Natural killer cell (primary cell): ENCODE data around the gene PROM1. TPM values are rescaled to one million over a fixed set of nuclear protein-coding genes. Genes with fewer than 3 reads are reported as not detected.

Experiments
- ATAC-seq, 3 donors: fragments of 150-1000 bp in 2 of 3; fragments of 200-7000 bp in 1 of 3; cut with Tn5 transposase; 1 replicate in 1 of 3; 2 replicates in 2 of 3; pipeline ENCODE4 v1.10.0; 2021; ENCODE audit warnings: mild to moderate bottlenecking in 2 of 3, moderate library complexity in 2 of 3
- DNase-seq, 2 donors: peaks; one replicate each; pipeline versions ENCODE4 v3.0.0 to v3.0.0-alpha.2; 2013 to 2021; ENCODE audit warnings: mixed read lengths in 1 of 2
- H3K27ac ChIP-seq: one replicate; pipeline ENCODE4 v1.5.1; 2013; ENCODE audit warnings: mild to moderate bottlenecking, low read length
- H3K27me3 ChIP-seq: one replicate; pipeline ENCODE4 v1.6.1; 2013; ENCODE audit warnings: low read length; ENCODE audit not compliant: control insufficient read depth, insufficient read depth
- H3K36me3 ChIP-seq: one replicate; pipeline ENCODE4 v1.6.1; 2013; ENCODE audit warnings: low read length; ENCODE audit not compliant: control insufficient read depth, insufficient read depth
- H3K4me1 ChIP-seq: one replicate; pipeline ENCODE4 v1.6.1; 2013; ENCODE audit warnings: low read length; ENCODE audit not compliant: control insufficient read depth, insufficient read depth
- H3K4me3 ChIP-seq: one replicate; pipeline ENCODE4 v1.5.1; 2013; ENCODE audit warnings: low read length
- H3K9me3 ChIP-seq: one replicate; pipeline ENCODE4 v1.6.1; 2013; ENCODE audit warnings: low read length; ENCODE audit not compliant: control insufficient read depth, insufficient read depth
- H3K27ac Mint-ChIP-seq, 2 donors: one replicate each; pipeline ENCODE4 v1.8.0; 2022; ENCODE audit warnings: mild to moderate bottlenecking in 2 of 2, mixed read lengths in 2 of 2, moderate library complexity in 1 of 2
- H3K27me3 Mint-ChIP-seq, 2 donors: one replicate each; pipeline ENCODE4 v1.8.0; 2022; ENCODE audit warnings: low read depth in 2 of 2, mixed read lengths in 2 of 2
- H3K36me3 Mint-ChIP-seq: one replicate; pipeline ENCODE4 v1.8.0; 2022; ENCODE audit warnings: mixed read lengths
- H3K4me1 Mint-ChIP-seq, 2 donors: one replicate each; pipeline ENCODE4 v1.8.0; 2022; ENCODE audit warnings: mixed read lengths in 2 of 2
- H3K4me3 Mint-ChIP-seq: one replicate; pipeline ENCODE4 v1.8.0; 2022; ENCODE audit warnings: mild to moderate bottlenecking, moderate library complexity, mixed read lengths
- H3K9me3 Mint-ChIP-seq, 2 donors: one replicate each; pipeline ENCODE4 v1.8.0; 2022; ENCODE audit warnings: mixed read lengths in 2 of 2
- WGBS: methylation state at CpG from one replicate; pipeline ENCODE4 v1.1.7; 2013; ENCODE audit warnings: missing lambda C conversion rate; ENCODE audit not compliant: insufficient coverage; 5-methylcytosine and 5-hydroxymethylcytosine counted together
- intact Hi-C: fragments of 100-400 bp; cut with micrococcal nuclease; formaldehyde crosslinking; loops from one replicate; pipeline ENCODE4 v1.14.2; 2022
- total RNA-seq, 4 donors: library from RNA; stranded (reverse); fragments of 120-200 nt in 1 of 4; gene quantifications; one replicate each; pipeline versions ENCODE4 v1.2.3 to v1.2.4, GENCODE V29; 2013 to 2022
- TF ChIP-seq, protein P1 (sequence below): fragments of 200-600 bp; IDR thresholded peaks from one replicate; pipeline ENCODE4 v1.8.0; 2022; ENCODE audit warnings: antibody characterized with exemption

The PROM1 gene
- total RNA-seq, 3 donors from 2014 or later (not counting 1 experiment from before 2014, with no cell fraction given), result not detected

DNA sequence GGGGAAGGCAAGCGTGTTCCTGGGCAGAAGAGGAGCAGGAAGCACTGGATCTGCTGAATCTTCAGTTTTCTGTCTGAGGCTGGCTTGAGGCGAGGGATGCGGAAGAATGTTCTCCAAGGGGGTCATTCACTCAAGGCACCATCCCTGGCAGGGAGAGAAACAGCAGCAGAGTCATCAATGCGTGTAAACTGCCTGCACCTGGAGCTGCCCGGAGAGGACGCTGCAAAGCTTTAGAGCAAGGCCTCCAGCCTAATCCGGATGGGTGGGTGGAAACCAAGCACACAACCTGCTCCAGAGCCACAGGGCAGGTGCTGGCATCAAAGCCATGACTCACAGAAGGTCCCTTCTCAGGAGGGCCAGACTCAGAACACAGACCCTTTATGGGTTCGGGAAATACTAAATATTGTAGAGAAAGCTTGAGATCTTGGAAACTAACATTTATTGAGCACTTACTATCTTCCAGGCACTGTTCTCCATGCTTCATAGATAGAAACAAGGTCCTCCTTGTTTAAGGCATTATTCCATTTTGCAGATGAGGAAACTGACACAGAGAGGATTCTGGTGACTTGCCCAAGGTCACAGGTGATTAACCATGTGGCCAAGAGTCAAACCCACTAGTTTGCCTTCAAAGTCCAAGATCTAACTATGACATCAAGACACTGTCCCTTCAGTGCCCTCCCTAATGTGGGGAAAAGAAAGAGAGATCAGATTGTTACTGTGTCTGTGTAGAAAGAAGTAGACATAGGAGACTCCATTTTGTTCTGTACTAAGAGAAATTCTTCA, 7.7 kb downstream of the PROM1 start:
- Mint-ChIP-seq H3K27me3 (peaks cover 29 to 58% of the 10 kb centered on the region in 2 donors), H3K27ac (no peak overlapping the region), H3K36me3 (no peaks in the 10 kb centered on the region), H3K4me3 (no peak overlapping the region), H3K4me1 (no peaks in the 10 kb centered on the region), H3K9me3 (no peaks in the 10 kb centered on the region)
- ATAC-seq, result no peak
- H3K36me3 ChIP-seq, result no peaks in the 10 kb centered on the region
- no peak overlapping the region for H3K4me3 ChIP-seq
- TF ChIP-seq, protein P1, sequence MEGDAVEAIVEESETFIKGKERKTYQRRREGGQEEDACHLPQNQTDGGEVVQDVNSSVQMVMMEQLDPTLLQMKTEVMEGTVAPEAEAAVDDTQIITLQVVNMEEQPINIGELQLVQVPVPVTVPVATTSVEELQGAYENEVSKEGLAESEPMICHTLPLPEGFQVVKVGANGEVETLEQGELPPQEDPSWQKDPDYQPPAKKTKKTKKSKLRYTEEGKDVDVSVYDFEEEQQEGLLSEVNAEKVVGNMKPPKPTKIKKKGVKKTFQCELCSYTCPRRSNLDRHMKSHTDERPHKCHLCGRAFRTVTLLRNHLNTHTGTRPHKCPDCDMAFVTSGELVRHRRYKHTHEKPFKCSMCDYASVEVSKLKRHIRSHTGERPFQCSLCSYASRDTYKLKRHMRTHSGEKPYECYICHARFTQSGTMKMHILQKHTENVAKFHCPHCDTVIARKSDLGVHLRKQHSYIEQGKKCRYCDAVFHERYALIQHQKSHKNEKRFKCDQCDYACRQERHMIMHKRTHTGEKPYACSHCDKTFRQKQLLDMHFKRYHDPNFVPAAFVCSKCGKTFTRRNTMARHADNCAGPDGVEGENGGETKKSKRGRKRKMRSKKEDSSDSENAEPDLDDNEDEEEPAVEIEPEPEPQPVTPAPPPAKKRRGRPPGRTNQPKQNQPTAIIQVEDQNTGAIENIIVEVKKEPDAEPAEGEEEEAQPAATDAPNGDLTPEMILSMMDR, result no peak
- 86% methylated on average over 8 of the region's 8 CpGs for WGBS
- no peak overlapping the region for H3K27ac ChIP-seq
- H3K9me3 ChIP-seq, result no peaks in the 10 kb centered on the region
- no peak for DNase-seq
- no peaks in the 10 kb centered on the region for H3K4me1 ChIP-seq
- intact Hi-C loops, result no loop called here
- peaks cover 3% of the 10 kb centered on the region for H3K27me3 ChIP-seq

DNA sequence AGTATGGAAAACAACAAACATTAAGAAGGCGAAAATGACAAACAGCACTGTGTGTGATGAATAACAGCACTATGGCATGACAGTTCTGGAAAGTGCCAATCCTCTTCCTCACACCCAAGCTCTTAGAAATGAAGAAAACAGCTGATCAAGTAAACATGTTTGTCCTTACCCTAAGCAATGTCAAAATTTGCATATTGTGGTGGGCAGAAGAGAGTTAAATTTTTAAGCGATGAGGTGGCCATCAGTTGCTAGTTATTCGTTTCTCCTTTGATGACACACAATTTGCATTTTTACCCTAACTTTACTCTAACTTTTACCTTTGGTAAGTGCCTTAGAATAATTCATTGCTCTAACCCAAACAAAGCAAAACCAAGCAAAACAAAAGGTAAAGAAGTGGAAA, 8.8 kb downstream of the PROM1 start:
- no peak overlapping the region for H3K27ac ChIP-seq
- no peaks in the 10 kb centered on the region for H3K36me3 Mint-ChIP-seq
- H3K36me3 ChIP-seq, result no peaks in the 10 kb centered on the region
- no peak overlapping the region for H3K27ac Mint-ChIP-seq
- TF ChIP-seq, protein P1, result no peak
- no peak overlapping the region for H3K4me3 ChIP-seq
- intact Hi-C loops, result no loop called here
- no peaks in the 10 kb centered on the region for H3K4me1 Mint-ChIP-seq
- H3K27me3 Mint-ChIP-seq, result peaks cover 32 to 68% of the 10 kb centered on the region in 2 donors
- ATAC-seq, result no peak
- H3K4me3 Mint-ChIP-seq, result no peak overlapping the region
- WGBS, result 79% methylated on average over 3 of the region's 3 CpGs
- no peaks in the 10 kb centered on the region for H3K9me3 Mint-ChIP-seq
- no peaks in the 10 kb centered on the region for H3K9me3 ChIP-seq
- no peaks in the 10 kb centered on the region for H3K27me3 ChIP-seq
- no peak for DNase-seq
- no peaks in the 10 kb centered on the region for H3K4me1 ChIP-seq

DNA sequence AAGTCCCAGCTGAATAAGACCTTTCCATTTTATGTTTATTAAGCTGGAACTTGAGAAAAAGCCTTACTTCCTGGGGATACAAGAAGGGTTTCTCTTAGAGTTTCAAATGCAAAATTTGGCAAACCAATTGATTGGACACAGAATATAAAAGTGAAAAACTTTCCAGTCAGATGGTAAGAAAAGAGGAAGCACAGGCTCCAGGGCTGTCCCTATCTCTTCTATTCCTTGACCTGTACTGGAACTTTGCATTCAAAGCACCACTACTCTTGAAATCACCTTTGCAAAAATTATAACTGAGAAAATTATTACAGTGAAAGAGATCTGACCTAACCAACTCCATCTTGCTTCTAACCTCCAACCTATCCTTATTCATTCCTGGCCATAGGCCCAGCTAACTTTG, 11.7 kb downstream of the PROM1 start:
- H3K4me3 Mint-ChIP-seq, result no peak overlapping the region
- Histone ChIP-seq H3K4me1 (no peaks in the 10 kb centered on the region), H3K27ac (no peak overlapping the region), H3K36me3 (no peaks in the 10 kb centered on the region), H3K4me3 (no peak overlapping the region), H3K27me3 (no peaks in the 10 kb centered on the region), H3K9me3 (no peaks in the 10 kb centered on the region)
- no peak overlapping the region for H3K27ac Mint-ChIP-seq
- peaks cover 19 to 44% of the 10 kb centered on the region in 2 donors for H3K27me3 Mint-ChIP-seq
- TF ChIP-seq, protein P1, result no peak
- intact Hi-C loops, result no loop called here
- ATAC-seq (no peak), DNase-seq (no peak)
- no peaks in the 10 kb centered on the region for H3K9me3 Mint-ChIP-seq
- H3K36me3 Mint-ChIP-seq, result no peaks in the 10 kb centered on the region
- no peaks in the 10 kb centered on the region for H3K4me1 Mint-ChIP-seq

DNA sequence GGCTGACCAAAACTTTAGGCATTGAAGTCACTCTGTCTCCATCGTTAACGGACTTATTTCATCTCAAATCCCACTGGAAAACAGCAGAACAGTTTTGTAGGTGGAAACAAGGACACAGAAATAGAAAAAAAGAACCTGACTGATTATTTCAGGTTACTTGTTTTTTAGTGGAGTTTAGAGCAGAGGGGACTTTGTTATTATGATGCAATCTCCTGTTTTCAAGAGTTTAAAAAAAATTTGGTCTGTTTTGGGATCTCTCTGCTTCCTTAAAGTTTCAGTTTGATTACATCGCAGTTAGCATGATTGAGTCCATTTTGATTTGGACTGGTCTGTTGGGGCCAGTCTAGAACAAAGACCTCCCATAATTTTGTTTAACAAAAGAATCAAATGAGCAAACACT, 13.6 kb downstream of the PROM1 start:
- intact Hi-C loops, result no loop called here
- TF ChIP-seq, protein P1, result no peak
- no peaks in the 10 kb centered on the region for H3K36me3 Mint-ChIP-seq

More for the DNA sequence above, 13.6 kb downstream of the PROM1 start:
- H3K4me1 ChIP-seq, result no peaks in the 10 kb centered on the region
- no peaks in the 10 kb centered on the region for H3K9me3 ChIP-seq
- Mint-ChIP-seq H3K4me1 (no peaks in the 10 kb centered on the region), H3K9me3 (no peaks in the 10 kb centered on the region), H3K27ac (no peak overlapping the region), H3K4me3 (no peak overlapping the region), H3K27me3 (peaks cover 19 to 43% of the 10 kb centered on the region in 2 donors)
- DNase-seq (no peak), ATAC-seq (no peak)
- H3K36me3 ChIP-seq, result no peaks in the 10 kb centered on the region
- 81% methylated on average over 3 of the region's 3 CpGs for whole genome bisulfite sequencing
- no peaks in the 10 kb centered on the region for H3K27me3 ChIP-seq
- no peak overlapping the region for H3K4me3 ChIP-seq
- no peak overlapping the region for H3K27ac ChIP-seq
